K562 (cell line): Measurements from ENCODE around the gene KYAT1. TPM values are rescaled to one million over a fixed set of nuclear protein-coding genes. Genes with fewer than 3 reads are reported as not detected.

Source experiments
- CBX2 ChIP-seq: fragments of 200-600 bp; sonication (generic); IDR thresholded peaks from one replicate; pipeline ENCODE4 v1.6.1; 2012; ENCODE audit warnings: mild to moderate bottlenecking, low read length, inconsistent platforms; ENCODE audit not compliant: insufficient read depth, poor library complexity, severe bottlenecking
- NCOA6 ChIP-seq: fragments of 450-650 bp; IDR thresholded peaks from 2 replicates; pipeline ENCODE4 v1.6.1; 2017; ENCODE audit warnings: mild to moderate bottlenecking
- NR1H2 ChIP-seq: sonication (generic); formaldehyde crosslinking; IDR thresholded peaks from 2 replicates; pipeline ENCODE4 v1.4.0; 2020; ENCODE audit warnings: mild to moderate bottlenecking, missing genetic modification reagents
- TEAD4 ChIP-seq, 2 experiments: sonication (generic) in 1 of 2; formaldehyde crosslinking in 1 of 2; IDR thresholded peaks; 2 replicates each; pipeline versions ENCODE4 v1.6.1 to v1.8.0; 2012 to 2022; ENCODE audit warnings: borderline replicate concordance in 1 of 2, inconsistent platforms in 1 of 2, low read length in 1 of 2, mild to moderate bottlenecking in 1 of 2, missing genetic modification reagents in 1 of 2
- TRIM24 ChIP-seq, 2 experiments: fragments of 450-650 bp; IDR thresholded peaks; 2 replicates each; pipeline ENCODE4 v1.6.1; 2016
- YY1 ChIP-seq, 3 experiments: IDR thresholded peaks; 2 replicates each; pipeline ENCODE4 v1.6.1; 2011; ENCODE audit warnings: low read length in 2 of 3, mild to moderate bottlenecking in 2 of 3, moderate library complexity in 2 of 3, borderline replicate concordance in 1 of 3, control low read depth in 1 of 3, low read depth in 1 of 3; ENCODE audit not compliant: insufficient read depth in 3 of 3, insufficient replicate concordance in 2 of 3, control insufficient read depth in 1 of 3, insufficient read length in 1 of 3; ENCODE audit errors: extremely low read depth in 1 of 3
- ZNF212 ChIP-seq: fragments of 450-650 bp; formaldehyde crosslinking; IDR thresholded peaks from 2 replicates; pipeline ENCODE4 v1.4.0; 2020; ENCODE audit warnings: mild to moderate bottlenecking
- ZNF584 ChIP-seq: fragments of 200-800 bp; sonication (Bioruptor generic); IDR thresholded peaks from 2 replicates; pipeline ENCODE4 v1.6.1; 2016; ENCODE audit warnings: low read depth, mild to moderate bottlenecking, missing genetic modification characterization, missing compliant biosample characterization
- ZNF830 ChIP-seq: fragments of 250-450 bp; sonication (Bioruptor Pico); IDR thresholded peaks from 2 replicates; pipeline ENCODE4 v1.5.0; 2021; ENCODE audit warnings: mild to moderate bottlenecking
- polyA plus RNA-seq, 8 experiments: library from polyadenylated mRNA; depleted of rRNA in 4 of 8; stranded (reverse) in 5 of 8; unstranded in 3 of 8; fragments of >200 nt; fragmentation: Nextera tagmentation in 2 of 8; fragmentation: Illumina TruSeq in 1 of 8; extraction: Ambion mirVana in 2 of 8; extraction: Trizol in 1 of 8; gene quantifications; 2 replicates each; pipeline versions ENCODE4 v1.2.1 to v1.2.3, GENCODE V29; 2011 to 2014; ENCODE audit warnings: inconsistent platforms in 1 of 8, missing spikeins in 1 of 8
- total RNA-seq, 7 experiments: library from RNA; depleted of rRNA in 6 of 7; stranded (reverse); fragments of >200 nt in 6 of 7; fragmentation: Illumina TruSeq in 2 of 7; extraction: Trizol in 2 of 7; gene quantifications; 2 replicates each; pipeline versions ENCODE4 v1.2.1 to v1.2.3, GENCODE V29; 2011 to 2021; ENCODE audit warnings: low replicate concordance in 1 of 7
- TF ChIP-seq, protein P1 (sequence below): fragments of 450-650 bp; IDR thresholded peaks from 2 replicates; pipeline ENCODE4 v1.6.1; 2016; ENCODE audit warnings: mild to moderate bottlenecking, moderate library complexity
- TF ChIP-seq, protein P2 (sequence below): fragments of 250-450 bp; sonication (Bioruptor Pico); IDR thresholded peaks from 2 replicates; pipeline ENCODE4 v1.4.0; 2020; ENCODE audit warnings: mild to moderate bottlenecking, moderate library complexity

The KYAT1 gene
- total and polyA plus RNA-seq, 9 of the 15 experiments (the other 6 are each of a cell fraction or from before 2014, with no cell fraction given), result 6.4 to 16.8 (median 11.1) TPM

DNA sequence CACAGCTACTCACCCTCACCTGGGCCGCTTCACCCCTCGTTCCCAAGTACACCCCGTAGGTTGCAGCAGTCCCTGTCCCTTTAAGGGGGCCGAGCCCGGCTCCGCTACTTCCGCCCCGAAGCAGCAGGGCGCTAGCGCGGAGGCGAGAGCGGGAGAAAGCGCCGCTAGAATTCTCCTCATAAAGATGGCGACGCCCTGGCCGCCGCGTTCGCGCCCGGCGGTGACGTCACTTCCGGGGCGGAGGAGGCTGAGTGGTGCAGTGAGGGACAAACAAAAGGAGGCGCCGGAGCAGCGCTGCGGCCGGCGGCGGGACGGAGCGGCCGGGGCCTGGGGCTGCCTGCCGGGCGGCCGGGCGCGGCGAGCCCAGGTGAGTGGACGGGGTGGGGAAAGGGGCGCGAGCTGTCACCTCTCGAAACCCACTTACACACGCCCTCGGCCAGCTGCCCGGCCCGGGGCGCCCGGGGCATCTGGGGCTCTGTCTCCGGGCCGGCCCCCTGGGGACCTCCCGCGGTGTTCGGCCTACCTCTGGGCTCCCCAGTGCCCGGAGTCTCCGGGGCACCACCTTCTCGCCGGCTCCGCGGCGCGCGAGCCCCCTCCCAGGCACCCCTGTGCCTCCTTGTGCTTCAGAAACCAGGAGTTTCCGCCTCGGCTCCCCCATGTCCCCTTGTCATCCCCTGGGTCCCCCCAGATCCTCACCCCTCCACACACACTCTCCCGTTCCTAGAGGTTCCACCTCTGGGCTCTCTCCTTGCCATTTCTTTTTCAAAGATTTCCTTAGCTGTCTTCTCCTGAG lies at the start of gene KYAT1, which contains the start of gene LRRC8A (continued):
- TF ChIP-seq, protein P1, sequence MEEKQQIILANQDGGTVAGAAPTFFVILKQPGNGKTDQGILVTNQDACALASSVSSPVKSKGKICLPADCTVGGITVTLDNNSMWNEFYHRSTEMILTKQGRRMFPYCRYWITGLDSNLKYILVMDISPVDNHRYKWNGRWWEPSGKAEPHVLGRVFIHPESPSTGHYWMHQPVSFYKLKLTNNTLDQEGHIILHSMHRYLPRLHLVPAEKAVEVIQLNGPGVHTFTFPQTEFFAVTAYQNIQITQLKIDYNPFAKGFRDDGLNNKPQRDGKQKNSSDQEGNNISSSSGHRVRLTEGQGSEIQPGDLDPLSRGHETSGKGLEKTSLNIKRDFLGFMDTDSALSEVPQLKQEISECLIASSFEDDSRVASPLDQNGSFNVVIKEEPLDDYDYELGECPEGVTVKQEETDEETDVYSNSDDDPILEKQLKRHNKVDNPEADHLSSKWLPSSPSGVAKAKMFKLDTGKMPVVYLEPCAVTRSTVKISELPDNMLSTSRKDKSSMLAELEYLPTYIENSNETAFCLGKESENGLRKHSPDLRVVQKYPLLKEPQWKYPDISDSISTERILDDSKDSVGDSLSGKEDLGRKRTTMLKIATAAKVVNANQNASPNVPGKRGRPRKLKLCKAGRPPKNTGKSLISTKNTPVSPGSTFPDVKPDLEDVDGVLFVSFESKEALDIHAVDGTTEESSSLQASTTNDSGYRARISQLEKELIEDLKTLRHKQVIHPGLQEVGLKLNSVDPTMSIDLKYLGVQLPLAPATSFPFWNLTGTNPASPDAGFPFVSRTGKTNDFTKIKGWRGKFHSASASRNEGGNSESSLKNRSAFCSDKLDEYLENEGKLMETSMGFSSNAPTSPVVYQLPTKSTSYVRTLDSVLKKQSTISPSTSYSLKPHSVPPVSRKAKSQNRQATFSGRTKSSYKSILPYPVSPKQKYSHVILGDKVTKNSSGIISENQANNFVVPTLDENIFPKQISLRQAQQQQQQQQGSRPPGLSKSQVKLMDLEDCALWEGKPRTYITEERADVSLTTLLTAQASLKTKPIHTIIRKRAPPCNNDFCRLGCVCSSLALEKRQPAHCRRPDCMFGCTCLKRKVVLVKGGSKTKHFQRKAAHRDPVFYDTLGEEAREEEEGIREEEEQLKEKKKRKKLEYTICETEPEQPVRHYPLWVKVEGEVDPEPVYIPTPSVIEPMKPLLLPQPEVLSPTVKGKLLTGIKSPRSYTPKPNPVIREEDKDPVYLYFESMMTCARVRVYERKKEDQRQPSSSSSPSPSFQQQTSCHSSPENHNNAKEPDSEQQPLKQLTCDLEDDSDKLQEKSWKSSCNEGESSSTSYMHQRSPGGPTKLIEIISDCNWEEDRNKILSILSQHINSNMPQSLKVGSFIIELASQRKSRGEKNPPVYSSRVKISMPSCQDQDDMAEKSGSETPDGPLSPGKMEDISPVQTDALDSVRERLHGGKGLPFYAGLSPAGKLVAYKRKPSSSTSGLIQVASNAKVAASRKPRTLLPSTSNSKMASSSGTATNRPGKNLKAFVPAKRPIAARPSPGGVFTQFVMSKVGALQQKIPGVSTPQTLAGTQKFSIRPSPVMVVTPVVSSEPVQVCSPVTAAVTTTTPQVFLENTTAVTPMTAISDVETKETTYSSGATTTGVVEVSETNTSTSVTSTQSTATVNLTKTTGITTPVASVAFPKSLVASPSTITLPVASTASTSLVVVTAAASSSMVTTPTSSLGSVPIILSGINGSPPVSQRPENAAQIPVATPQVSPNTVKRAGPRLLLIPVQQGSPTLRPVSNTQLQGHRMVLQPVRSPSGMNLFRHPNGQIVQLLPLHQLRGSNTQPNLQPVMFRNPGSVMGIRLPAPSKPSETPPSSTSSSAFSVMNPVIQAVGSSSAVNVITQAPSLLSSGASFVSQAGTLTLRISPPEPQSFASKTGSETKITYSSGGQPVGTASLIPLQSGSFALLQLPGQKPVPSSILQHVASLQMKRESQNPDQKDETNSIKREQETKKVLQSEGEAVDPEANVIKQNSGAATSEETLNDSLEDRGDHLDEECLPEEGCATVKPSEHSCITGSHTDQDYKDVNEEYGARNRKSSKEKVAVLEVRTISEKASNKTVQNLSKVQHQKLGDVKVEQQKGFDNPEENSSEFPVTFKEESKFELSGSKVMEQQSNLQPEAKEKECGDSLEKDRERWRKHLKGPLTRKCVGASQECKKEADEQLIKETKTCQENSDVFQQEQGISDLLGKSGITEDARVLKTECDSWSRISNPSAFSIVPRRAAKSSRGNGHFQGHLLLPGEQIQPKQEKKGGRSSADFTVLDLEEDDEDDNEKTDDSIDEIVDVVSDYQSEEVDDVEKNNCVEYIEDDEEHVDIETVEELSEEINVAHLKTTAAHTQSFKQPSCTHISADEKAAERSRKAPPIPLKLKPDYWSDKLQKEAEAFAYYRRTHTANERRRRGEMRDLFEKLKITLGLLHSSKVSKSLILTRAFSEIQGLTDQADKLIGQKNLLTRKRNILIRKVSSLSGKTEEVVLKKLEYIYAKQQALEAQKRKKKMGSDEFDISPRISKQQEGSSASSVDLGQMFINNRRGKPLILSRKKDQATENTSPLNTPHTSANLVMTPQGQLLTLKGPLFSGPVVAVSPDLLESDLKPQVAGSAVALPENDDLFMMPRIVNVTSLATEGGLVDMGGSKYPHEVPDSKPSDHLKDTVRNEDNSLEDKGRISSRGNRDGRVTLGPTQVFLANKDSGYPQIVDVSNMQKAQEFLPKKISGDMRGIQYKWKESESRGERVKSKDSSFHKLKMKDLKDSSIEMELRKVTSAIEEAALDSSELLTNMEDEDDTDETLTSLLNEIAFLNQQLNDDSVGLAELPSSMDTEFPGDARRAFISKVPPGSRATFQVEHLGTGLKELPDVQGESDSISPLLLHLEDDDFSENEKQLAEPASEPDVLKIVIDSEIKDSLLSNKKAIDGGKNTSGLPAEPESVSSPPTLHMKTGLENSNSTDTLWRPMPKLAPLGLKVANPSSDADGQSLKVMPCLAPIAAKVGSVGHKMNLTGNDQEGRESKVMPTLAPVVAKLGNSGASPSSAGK, result no peak
- TF ChIP-seq YY1 (IDR thresholded peaks at IDR 0.05; ENCODE audit: borderline replicate concordance in 1 of 3, control insufficient read depth in 1 of 3, extremely low read depth in 1 of 3, insufficient read depth in 3 of 3, insufficient read length in 1 of 3, insufficient replicate concordance in 2 of 3, low read depth in 1 of 3, low read length in 2 of 3) (peak; percentile 92 to 99 (median 99)), NCOA6 (no peak), CBX2 (no peak), ZNF584 (CRISPR knock-in tag) (peak; percentile 84), NR1H2 (CRISPR knock-in tag) (no peak), TEAD4 (IDR thresholded peaks at IDR 0.05; ENCODE audit: low read length) (no peak), TEAD4 (CRISPR knock-in tag; IDR thresholded peaks at IDR 0.05; ENCODE audit: borderline replicate concordance) (0 out of 2 replicates have a peak, but pooled peaks have one; percentile 18), TRIM24 (IDR thresholded peaks at IDR 0.05) (peak in 1 of 2 experiments; percentile 85; a peak in 2 of 4 replicates), ZNF830 (CRISPR knock-in tag) (no peak), ZNF212 (CRISPR knock-in tag) (no peak)
- TF ChIP-seq, protein P2, sequence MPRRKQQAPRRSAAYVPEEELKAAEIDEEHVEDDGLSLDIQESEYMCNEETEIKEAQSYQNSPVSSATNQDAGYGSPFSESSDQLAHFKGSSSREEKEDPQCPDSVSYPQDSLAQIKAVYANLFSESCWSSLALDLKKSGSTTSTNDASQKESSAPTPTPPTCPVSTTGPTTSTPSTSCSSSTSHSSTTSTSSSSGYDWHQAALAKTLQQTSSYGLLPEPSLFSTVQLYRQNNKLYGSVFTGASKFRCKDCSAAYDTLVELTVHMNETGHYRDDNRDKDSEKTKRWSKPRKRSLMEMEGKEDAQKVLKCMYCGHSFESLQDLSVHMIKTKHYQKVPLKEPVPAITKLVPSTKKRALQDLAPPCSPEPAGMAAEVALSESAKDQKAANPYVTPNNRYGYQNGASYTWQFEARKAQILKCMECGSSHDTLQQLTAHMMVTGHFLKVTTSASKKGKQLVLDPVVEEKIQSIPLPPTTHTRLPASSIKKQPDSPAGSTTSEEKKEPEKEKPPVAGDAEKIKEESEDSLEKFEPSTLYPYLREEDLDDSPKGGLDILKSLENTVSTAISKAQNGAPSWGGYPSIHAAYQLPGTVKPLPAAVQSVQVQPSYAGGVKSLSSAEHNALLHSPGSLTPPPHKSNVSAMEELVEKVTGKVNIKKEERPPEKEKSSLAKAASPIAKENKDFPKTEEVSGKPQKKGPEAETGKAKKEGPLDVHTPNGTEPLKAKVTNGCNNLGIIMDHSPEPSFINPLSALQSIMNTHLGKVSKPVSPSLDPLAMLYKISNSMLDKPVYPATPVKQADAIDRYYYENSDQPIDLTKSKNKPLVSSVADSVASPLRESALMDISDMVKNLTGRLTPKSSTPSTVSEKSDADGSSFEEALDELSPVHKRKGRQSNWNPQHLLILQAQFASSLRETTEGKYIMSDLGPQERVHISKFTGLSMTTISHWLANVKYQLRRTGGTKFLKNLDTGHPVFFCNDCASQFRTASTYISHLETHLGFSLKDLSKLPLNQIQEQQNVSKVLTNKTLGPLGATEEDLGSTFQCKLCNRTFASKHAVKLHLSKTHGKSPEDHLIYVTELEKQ, result no peak
